Sigmoid colon (tissue), 7 donors: ENCODE results near the gene SULT1E1. TPM values are rescaled to one million over a fixed set of nuclear protein-coding genes. Genes with fewer than 3 reads are reported as not detected.

ENCODE experiments used
- DNase-seq: peaks from one replicate; pipeline ENCODE4 v3.0.0-alpha.2; 2019
- H3K27ac ChIP-seq, 4 donors: fragments of 200-600 bp; sonication (generic); one replicate each; pipeline ENCODE4 v1.5.1; 2016 to 2019; ENCODE audit warnings: mild to moderate bottlenecking in 1 of 4
- H3K27me3 ChIP-seq, 3 donors: fragments of 200-600 bp; sonication (generic); one replicate each; pipeline ENCODE4 v1.5.1; 2019; ENCODE audit warnings: mild to moderate bottlenecking in 1 of 3
- H3K36me3 ChIP-seq, 4 donors: fragments of 200-600 bp; sonication (generic); one replicate each; pipeline ENCODE4 v1.5.1; 2016 to 2019
- H3K4me1 ChIP-seq, 4 donors: fragments of 200-600 bp; sonication (generic); one replicate each; pipeline ENCODE4 v1.5.1; 2017 to 2019
- H3K4me3 ChIP-seq, 4 donors: fragments of 200-600 bp; sonication (generic); one replicate each; pipeline ENCODE4 v1.5.1; 2017 to 2019; ENCODE audit warnings: mild to moderate bottlenecking in 2 of 4, moderate library complexity in 1 of 4
- H3K9me3 ChIP-seq, 4 donors: fragments of 200-600 bp in 3 of 4; sonication (generic) in 3 of 4; one replicate each; pipeline versions ENCODE4 v1.5.1 to v1.6.1; 2013 to 2019
- EP300 ChIP-seq, 4 donors: sonication (generic); formaldehyde crosslinking; IDR thresholded peaks; one replicate each; pipeline ENCODE4 v1.6.1; 2017; ENCODE audit warnings: antibody characterized with exemption in 4 of 4
- POLR2A ChIP-seq, 2 donors: fragments of 450-650 bp; IDR thresholded peaks; one replicate each; pipeline ENCODE4 v1.6.1; 2016; ENCODE audit warnings: antibody characterized with exemption in 2 of 2, mild to moderate bottlenecking in 2 of 2, moderate library complexity in 2 of 2
- POLR2AphosphoS5 ChIP-seq, 4 donors: sonication (generic); formaldehyde crosslinking; IDR thresholded peaks; one replicate each; pipeline ENCODE4 v1.6.1; 2017; ENCODE audit warnings: antibody characterized with exemption in 4 of 4
- WGBS, 2 donors: extraction: QIAGEN DNeasy Blood & Tissue Kit; methylation state at CpG; one replicate each; pipeline ENCODE4 v1.1.7; 2013; 5-methylcytosine and 5-hydroxymethylcytosine counted together
- intact Hi-C: fragments of 100-400 bp; cut with DNase I; formaldehyde crosslinking; loops from one replicate; pipeline ENCODE4 v1.15.1; 2023
- polyA plus RNA-seq, 3 donors: library from polyadenylated mRNA; stranded (reverse); fragments of 200-250 nt; gene quantifications; one replicate each; pipeline ENCODE4 v1.2.3, GENCODE V29; 2013
- total RNA-seq, 4 donors: library from RNA; depleted of rRNA; stranded (reverse); fragments of >200 nt; gene quantifications; one replicate each; pipeline ENCODE4 v1.1.0, GENCODE V29; 2016
- TF ChIP-seq, protein P1 (sequence below), 4 experiments: fragments of 450-650 bp in 3 of 4; fragments of 200-600 bp in 1 of 4; IDR thresholded peaks; one replicate each; pipeline ENCODE4 v1.5.1; 2016 to 2019; ENCODE audit warnings: antibody characterized with exemption in 4 of 4, mild to moderate bottlenecking in 3 of 4, moderate library complexity in 2 of 4
- donor health status: healthy with polysubstance abuse.
- donor health status: Bipolar disorder and iron deficiency.
- donor health status: healthy.

The SULT1E1 gene
- total and polyA plus RNA-seq, 7 donors = 0.69 TPM; not detected in 6

DNA sequence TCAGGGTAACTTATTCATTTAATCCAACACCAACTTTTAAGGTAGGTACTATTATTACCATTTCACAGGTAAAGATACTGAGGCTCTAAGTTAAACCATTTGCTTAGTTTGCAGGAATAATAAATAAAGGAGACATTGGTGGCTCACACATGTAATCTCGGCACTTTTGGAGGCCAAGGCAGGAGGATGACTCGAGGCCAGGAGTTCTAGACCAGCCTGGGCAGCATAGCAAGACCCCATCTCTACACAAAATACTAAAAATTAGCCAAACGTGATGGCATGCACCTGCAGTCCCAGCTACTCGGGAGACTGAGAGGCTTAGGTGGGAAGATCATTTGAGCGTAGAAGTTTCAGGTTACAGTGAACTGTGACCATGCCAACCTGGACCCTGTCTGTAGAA is 37.7 kb downstream of the SULT1E1 start:
- 89 to 91% methylated on average over 5 of the region's 5 CpGs for WGBS, 2 donors
- no peaks in the 10 kb centered on the region for H3K4me1 ChIP-seq

DNA sequence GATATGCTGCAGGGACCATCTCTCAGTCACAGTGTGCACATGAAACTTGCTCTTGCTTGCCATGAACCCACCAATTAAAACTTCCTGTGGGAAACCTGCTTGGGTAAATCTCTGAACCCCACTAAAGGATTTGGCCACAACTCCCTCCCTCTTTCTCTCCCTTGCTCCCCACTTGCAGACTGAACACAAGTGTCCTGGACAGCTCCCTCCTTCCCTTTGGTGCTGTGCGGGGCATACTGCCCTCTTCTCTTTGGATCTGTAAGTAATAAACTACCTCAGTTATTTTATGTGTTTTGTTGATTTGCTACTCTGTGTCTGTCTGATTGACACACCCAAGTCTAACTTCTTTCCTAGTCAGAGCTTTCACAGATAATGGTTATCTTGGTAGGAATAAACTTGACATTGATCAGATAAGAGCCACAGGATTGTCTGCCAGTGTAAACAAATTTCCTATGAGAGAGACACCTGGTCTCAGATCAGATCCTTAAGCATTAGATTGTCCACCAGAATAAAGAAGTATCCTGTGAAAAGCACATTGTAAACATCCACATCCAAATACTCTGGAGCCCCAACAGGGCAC is 41.8 kb downstream of the SULT1E1 start:
- intact Hi-C loops = no loop called here
- Histone ChIP-seq H3K4me1 (no peaks in the 10 kb centered on the region), H3K27ac (no peak overlapping the region), H3K9me3 (no peaks in the 10 kb centered on the region), H3K36me3 (no peaks in the 10 kb centered on the region), H3K4me3 (no peak overlapping the region), H3K27me3 (no peaks in the 10 kb centered on the region)
- TF ChIP-seq EP300 (IDR thresholded peaks at IDR 0.05) (no peak), POLR2A (IDR thresholded peaks at IDR 0.05) (no peak), POLR2AphosphoS5 (IDR thresholded peaks at IDR 0.05) (no peak)
- TF ChIP-seq, protein P1, sequence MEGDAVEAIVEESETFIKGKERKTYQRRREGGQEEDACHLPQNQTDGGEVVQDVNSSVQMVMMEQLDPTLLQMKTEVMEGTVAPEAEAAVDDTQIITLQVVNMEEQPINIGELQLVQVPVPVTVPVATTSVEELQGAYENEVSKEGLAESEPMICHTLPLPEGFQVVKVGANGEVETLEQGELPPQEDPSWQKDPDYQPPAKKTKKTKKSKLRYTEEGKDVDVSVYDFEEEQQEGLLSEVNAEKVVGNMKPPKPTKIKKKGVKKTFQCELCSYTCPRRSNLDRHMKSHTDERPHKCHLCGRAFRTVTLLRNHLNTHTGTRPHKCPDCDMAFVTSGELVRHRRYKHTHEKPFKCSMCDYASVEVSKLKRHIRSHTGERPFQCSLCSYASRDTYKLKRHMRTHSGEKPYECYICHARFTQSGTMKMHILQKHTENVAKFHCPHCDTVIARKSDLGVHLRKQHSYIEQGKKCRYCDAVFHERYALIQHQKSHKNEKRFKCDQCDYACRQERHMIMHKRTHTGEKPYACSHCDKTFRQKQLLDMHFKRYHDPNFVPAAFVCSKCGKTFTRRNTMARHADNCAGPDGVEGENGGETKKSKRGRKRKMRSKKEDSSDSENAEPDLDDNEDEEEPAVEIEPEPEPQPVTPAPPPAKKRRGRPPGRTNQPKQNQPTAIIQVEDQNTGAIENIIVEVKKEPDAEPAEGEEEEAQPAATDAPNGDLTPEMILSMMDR (IDR thresholded peaks at IDR 0.05) = no peak
- WGBS, 2 donors = 14 to 79% methylated on average over 1 of the region's 1 CpG
- DNase-seq = no peak

More for the DNA sequence above, 37.7 kb downstream of the SULT1E1 start:
- TF ChIP-seq POLR2A (IDR thresholded peaks at IDR 0.05) (no peak), POLR2AphosphoS5 (IDR thresholded peaks at IDR 0.05) (no peak)
- Histone ChIP-seq H3K36me3 (no peaks in the 10 kb centered on the region), H3K4me3 (no peak overlapping the region), H3K9me3 (no peaks in the 10 kb centered on the region), H3K27me3 (no peaks in the 10 kb centered on the region), H3K27ac (no peak overlapping the region)
- DNase-seq = no peak
- intact Hi-C loops = no loop called here

DNA sequence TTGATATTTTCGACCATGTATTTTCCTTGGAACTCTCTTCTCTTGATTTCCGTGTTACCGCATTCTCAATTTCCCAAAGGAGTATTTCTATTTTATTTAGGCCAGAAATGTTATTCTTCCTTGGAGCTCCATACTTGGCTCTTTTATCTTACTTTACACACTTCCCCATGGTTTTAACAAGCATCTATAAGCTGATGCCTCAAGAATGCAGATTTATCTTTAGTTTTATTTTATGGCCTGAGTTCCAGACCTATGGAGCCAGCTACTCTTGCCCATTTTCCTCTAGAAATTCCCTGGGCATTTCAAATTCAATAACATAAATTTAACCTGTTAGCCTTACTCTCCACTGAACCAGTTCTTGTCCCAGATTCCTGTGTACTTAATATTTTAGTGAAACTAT is 43.7 kb downstream of the SULT1E1 start:
- intact Hi-C loops = no loop called here
- no peak overlapping the region for H3K27ac ChIP-seq
- WGBS, 2 donors = 90 to 94% methylated on average over 3 of the region's 3 CpGs
- H3K9me3 ChIP-seq = no peaks in the 10 kb centered on the region
- no peaks in the 10 kb centered on the region for H3K36me3 ChIP-seq
- no peak for TF ChIP-seq EP300 (IDR thresholded peaks at IDR 0.05)
- TF ChIP-seq, protein P1 (IDR thresholded peaks at IDR 0.05) = no peak
- no peak overlapping the region for H3K4me3 ChIP-seq
- DNase-seq = no peak
- no peaks in the 10 kb centered on the region for H3K27me3 ChIP-seq
- H3K4me1 ChIP-seq = no peaks in the 10 kb centered on the region

DNA sequence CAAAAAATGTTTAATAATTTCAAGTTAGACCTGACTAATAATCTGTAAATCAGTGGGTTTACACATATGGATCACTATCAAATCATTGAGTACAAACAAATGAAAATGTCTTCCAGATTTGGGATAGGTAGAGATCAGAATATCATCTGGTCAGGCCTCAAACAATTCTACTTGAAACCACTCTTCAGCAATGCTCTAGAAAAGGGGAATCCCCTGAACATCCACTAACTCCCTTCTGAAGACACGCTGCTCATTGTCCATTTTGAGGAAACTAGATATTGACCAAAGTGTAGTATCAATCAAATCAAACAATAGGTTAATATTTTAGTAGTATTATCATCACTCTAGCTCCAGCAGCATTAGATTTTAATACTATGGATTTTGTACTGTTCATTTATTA is 46.3 kb downstream of the SULT1E1 start:
- no peak for DNase-seq
- no peak overlapping the region for H3K27ac ChIP-seq
- no peak overlapping the region for H3K4me3 ChIP-seq
- no peaks in the 10 kb centered on the region for H3K36me3 ChIP-seq
- 55 to 81% methylated on average over 1 of the region's 1 CpG for WGBS, 2 donors
- no peaks in the 10 kb centered on the region for H3K27me3 ChIP-seq
- no peaks in the 10 kb centered on the region for H3K4me1 ChIP-seq
- intact Hi-C loops = no loop called here
- TF ChIP-seq, protein P1 (IDR thresholded peaks at IDR 0.05) = no peak
- no peak for TF ChIP-seq EP300 (IDR thresholded peaks at IDR 0.05)
- no peak for TF ChIP-seq POLR2A (IDR thresholded peaks at IDR 0.05)
- no peak for TF ChIP-seq POLR2AphosphoS5 (IDR thresholded peaks at IDR 0.05)
- H3K9me3 ChIP-seq = no peaks in the 10 kb centered on the region

DNA sequence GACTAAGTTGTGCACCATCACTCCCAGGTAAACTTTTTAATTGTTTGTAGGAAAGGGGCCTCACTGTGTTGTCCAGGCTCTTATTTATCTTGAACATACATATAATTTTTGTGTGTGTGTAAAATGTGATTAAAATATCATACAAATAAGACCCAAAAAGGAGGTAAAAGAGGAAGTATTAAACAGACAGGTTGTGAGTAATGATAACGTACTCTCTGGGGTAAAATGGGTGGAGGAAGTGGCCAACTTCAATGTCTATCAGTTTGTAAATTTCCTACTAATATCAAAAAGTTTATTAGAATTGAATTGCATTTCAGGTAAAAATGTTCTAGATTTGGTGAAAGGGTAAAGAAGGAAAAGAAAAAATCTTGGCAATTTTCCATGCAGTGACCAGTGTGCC is 48.8 kb downstream of the SULT1E1 start:
- no peak overlapping the region for H3K4me3 ChIP-seq
- WGBS, 2 donors = 78 to 86% methylated on average over 1 of the region's 1 CpG
- intact Hi-C loops = no loop called here
- H3K27me3 ChIP-seq = no peaks in the 10 kb centered on the region
- no peak for DNase-seq
- no peaks in the 10 kb centered on the region for H3K4me1 ChIP-seq
- no peak overlapping the region for H3K27ac ChIP-seq
- TF ChIP-seq POLR2A (IDR thresholded peaks at IDR 0.05) (no peak), EP300 (IDR thresholded peaks at IDR 0.05) (no peak), POLR2AphosphoS5 (IDR thresholded peaks at IDR 0.05) (no peak)
- TF ChIP-seq, protein P1 (IDR thresholded peaks at IDR 0.05) = no peak
- no peaks in the 10 kb centered on the region for H3K9me3 ChIP-seq
- no peaks in the 10 kb centered on the region for H3K36me3 ChIP-seq
